Kidney (tissue), 14 donors: ENCODE measurements around the gene PIGQ. TPM values are rescaled to one million over a fixed set of nuclear protein-coding genes. Genes with fewer than 3 reads are reported as not detected.

Experiments used
- DNase-seq, 5 donors: peaks; one replicate each; pipeline ENCODE4 v3.0.0-alpha.2; 2013 to 2020
- FAIRE-seq: peaks from 2 replicates; lab custom pipeline; 2012; peaks lifted over from hg19 to GRCh38; lab: Jason Lieb, UNC
- H3K27ac ChIP-seq, 2 donors: one replicate each; pipeline ENCODE4 v1.7.0; 2013; ENCODE audit warnings: low read depth in 2 of 2, low read length in 2 of 2, inconsistent platforms in 1 of 2
- H3K27me3 ChIP-seq: one replicate; pipeline ENCODE4 v1.7.1; 2013; ENCODE audit warnings: low read length, inconsistent platforms; ENCODE audit not compliant: control insufficient read depth, insufficient read depth
- H3K36me3 ChIP-seq, 3 donors: one replicate each; pipeline versions ENCODE4 v1.7.0 to v1.7.1; 2013; ENCODE audit warnings: low read length in 3 of 3, control low read depth in 1 of 3, inconsistent platforms in 1 of 3; ENCODE audit not compliant: insufficient read depth in 3 of 3, control insufficient read depth in 2 of 3
- H3K4me1 ChIP-seq, 3 donors: one replicate each; pipeline versions ENCODE4 v1.7.0 to v1.7.1; 2013; ENCODE audit warnings: low read length in 3 of 3, inconsistent platforms in 1 of 3, low read depth in 1 of 3; ENCODE audit not compliant: control insufficient read depth in 2 of 3, insufficient read depth in 2 of 3
- H3K4me3 ChIP-seq, 3 donors: one replicate each; pipeline versions ENCODE4 v1.7.0 to v1.8.1; 2013; ENCODE audit warnings: low read length in 3 of 3, control low read depth in 1 of 3, inconsistent platforms in 1 of 3
- H3K9ac ChIP-seq, 3 donors: one replicate each; pipeline versions ENCODE4 v1.7.0 to v1.7.1; 2013; ENCODE audit warnings: low read length in 3 of 3, control low read depth in 1 of 3, inconsistent platforms in 1 of 3
- H3K9me3 ChIP-seq, 3 donors: one replicate each; pipeline versions ENCODE4 v1.7.0 to v1.7.1; 2013; ENCODE audit warnings: low read length in 3 of 3, control low read depth in 1 of 3, inconsistent platforms in 1 of 3; ENCODE audit not compliant: control insufficient read depth in 2 of 3, insufficient read depth in 1 of 3
- intact Hi-C: fragments of 100-400 bp; cut with DNase I; formaldehyde crosslinking; loops from one replicate; pipeline ENCODE4 v1.11.1; 2022
- polyA plus RNA-seq: library from polyadenylated mRNA; stranded (reverse); fragments of 350-450 nt; fragmentation: Illumina TruSeq; extraction: RNeasy Lipid Tissue Mini Kit (QIAGEN cat#74804); gene quantifications from one replicate; pipeline ENCODE4 v1.2.3, GENCODE V29; 2014; ENCODE audit warnings: low read depth, low replicate concordance; ENCODE audit not compliant: insufficient read depth
- total RNA-seq: library from RNA; stranded (reverse); fragmentation: NEBNext Ultra II Directional; extraction: Animal tissue kit (Norgen Biotek cat#: 25700); gene quantifications from one replicate; pipeline ENCODE4 v1.2.1, GENCODE V29; 2021
- TF ChIP-seq, protein P1 (sequence below): IDR thresholded peaks from 3 replicates; pipeline ENCODE4 v1.5.1; 2012; ENCODE audit warnings: mild to moderate bottlenecking, moderate library complexity, borderline replicate concordance; ENCODE audit not compliant: insufficient read depth; ENCODE audit errors: extremely low read depth
- donor health status: control.
- donor health status: control.
- donor health status: control.
- donor health status: control.
- donor health status: control.
- donor health status: DM: yes; HTN: yes; CAD: no.
- donor health status: Normal renal cell carcinoma (clear cell type).

PIGQ gene
- total and polyA plus RNA-seq, 2 donors from 2014 or later: 92.9 to 118 TPM

DNA sequence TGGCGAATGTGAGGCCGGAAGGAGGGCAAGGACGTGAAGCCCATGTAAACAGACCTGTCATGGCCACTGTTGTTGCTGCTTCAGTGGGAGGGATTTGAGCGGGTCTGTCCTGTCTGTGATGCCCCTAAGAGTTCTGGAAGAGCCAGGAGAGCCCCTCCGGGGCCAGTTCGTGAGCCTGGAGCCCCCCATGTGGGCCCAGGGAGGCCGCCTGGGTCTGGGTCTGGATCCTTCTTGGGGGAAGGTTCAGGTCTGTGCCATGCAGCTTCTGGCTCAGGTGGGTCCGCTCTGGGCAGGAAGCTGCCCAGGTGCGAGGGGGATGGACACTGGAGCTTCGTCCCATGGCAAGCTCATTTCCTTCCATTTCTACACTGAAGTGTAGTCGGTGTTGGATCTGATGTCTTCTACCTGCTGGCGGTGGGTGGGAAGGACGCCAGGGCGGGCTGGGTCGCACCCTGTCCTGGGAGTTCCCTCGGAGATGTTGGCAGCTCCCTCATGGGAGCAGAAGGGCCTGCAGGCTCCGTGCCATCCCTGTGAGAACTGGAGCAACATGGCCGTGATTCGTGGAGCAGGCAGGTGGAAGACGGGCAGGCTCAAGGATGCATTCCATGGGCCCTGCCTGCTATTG is 49.8 kb downstream of the PIGQ start:
- Histone ChIP-seq H3K9me3 (no peaks in the 10 kb centered on the region), H3K36me3 (peaks cover 0 to 3% (median 0%) of the 10 kb centered on the region in 3 donors), H3K9ac (no peak overlapping the region), H3K27ac (no peak overlapping the region), H3K27me3 (no peaks in the 10 kb centered on the region), H3K4me3 (no peak overlapping the region), H3K4me1 (no peaks in the 10 kb centered on the region)
- DNase-seq: peak in 1 of 5 donors; percentile 24
- TF ChIP-seq, protein P1, sequence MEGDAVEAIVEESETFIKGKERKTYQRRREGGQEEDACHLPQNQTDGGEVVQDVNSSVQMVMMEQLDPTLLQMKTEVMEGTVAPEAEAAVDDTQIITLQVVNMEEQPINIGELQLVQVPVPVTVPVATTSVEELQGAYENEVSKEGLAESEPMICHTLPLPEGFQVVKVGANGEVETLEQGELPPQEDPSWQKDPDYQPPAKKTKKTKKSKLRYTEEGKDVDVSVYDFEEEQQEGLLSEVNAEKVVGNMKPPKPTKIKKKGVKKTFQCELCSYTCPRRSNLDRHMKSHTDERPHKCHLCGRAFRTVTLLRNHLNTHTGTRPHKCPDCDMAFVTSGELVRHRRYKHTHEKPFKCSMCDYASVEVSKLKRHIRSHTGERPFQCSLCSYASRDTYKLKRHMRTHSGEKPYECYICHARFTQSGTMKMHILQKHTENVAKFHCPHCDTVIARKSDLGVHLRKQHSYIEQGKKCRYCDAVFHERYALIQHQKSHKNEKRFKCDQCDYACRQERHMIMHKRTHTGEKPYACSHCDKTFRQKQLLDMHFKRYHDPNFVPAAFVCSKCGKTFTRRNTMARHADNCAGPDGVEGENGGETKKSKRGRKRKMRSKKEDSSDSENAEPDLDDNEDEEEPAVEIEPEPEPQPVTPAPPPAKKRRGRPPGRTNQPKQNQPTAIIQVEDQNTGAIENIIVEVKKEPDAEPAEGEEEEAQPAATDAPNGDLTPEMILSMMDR: no peak
- intact Hi-C loops: no loop called here
- no peak for FAIRE-seq

DNA sequence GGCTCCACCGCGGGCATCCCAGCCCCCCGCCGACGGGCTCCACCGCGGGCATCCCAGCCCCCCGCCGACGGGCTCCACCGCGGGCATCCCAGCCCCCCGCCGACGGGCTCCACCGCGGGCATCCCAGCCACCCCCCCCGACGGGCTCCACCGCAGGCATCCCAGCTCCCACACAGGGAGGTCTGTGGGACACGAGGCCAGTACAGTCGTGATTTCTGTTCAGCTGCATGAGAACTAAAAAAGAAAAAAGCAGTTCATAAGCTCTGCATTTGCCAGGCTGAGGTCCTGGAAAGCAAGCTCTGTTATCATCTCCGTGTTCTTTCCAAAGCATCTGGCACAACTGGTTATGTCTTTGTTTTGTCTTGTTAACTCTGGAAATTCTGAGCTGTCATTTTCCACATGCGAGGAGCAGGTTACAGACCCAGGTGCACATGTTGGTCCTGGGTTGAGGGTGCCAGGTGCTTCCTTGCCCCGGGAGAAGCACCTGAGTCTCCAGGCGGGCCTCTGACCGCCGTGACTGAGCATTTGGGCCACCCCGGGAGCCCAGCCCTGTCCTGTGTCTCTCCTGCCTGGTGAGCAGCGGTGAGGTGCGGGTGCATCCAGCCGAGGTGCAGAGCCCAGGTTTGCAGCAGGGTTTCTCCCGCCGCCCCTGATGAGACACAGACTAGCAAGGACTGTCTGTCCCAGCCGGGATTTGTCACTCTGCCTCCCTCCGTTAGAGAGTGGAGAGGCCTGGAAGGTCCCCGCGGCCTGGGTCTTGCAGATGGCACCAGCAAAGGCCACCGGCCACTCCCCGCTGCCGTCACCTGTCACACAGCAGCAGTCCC is 51.1 kb downstream of the PIGQ start:
- Histone ChIP-seq H3K27me3 (no peaks in the 10 kb centered on the region), H3K4me3 (no peak overlapping the region), H3K4me1 (no peaks in the 10 kb centered on the region), H3K36me3 (no peaks in the 10 kb centered on the region), H3K9me3 (no peaks in the 10 kb centered on the region), H3K9ac (no peak overlapping the region), H3K27ac (no peak overlapping the region)
- DNase-seq (peak in 1 of 5 donors; percentile 37), FAIRE-seq (no peak)
- TF ChIP-seq, protein P1: no peak
- intact Hi-C loops: no loop called here

DNA sequence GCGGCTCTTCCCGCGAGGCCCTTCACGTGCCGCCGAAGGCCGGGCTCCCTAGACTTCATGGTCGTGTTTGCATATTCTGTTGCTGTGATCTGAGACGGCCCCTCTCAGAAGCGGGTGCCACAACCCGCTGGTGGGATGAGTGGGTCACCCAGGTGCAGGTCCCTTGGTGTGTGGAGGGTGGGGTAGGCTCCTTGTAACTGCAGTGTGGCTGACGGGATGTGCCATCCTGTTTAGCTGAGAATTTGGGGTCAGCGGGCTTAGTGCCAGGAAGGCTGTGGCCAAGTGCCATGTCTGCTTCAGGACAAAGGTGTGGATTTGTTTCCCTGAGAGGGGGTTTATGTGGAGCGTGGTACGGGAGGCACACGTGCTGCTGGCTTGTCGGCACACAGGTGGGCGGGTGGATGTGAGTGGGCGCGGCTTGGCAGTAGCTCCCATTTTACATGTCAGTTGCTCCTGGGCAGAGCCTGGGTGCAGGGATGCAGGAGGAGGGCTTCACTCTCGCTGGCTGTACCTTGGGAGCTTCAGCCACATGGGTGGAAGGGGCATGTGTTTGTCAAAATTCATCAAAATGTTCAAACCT is 51.8 kb downstream of the PIGQ start:
- Histone ChIP-seq H3K9ac (no peak overlapping the region), H3K4me1 (no peaks in the 10 kb centered on the region), H3K27me3 (no peaks in the 10 kb centered on the region), H3K36me3 (no peaks in the 10 kb centered on the region), H3K27ac (no peak overlapping the region), H3K9me3 (no peaks in the 10 kb centered on the region), H3K4me3 (no peak overlapping the region)
- TF ChIP-seq, protein P1: no peak
- intact Hi-C loops: no loop called here
- FAIRE-seq: no peak
- DNase-seq: peak in 1 of 5 donors; percentile 43
